GM19240 (cell line): ENCODE measurements around the gene TIMP4.

Source experiments
- DNase-seq: peaks from one replicate; pipeline ENCODE4 v3.0.0; 2011; ENCODE audit warnings: low spot score; ENCODE audit not compliant: insufficient read length

TIMP4 gene

DNA sequence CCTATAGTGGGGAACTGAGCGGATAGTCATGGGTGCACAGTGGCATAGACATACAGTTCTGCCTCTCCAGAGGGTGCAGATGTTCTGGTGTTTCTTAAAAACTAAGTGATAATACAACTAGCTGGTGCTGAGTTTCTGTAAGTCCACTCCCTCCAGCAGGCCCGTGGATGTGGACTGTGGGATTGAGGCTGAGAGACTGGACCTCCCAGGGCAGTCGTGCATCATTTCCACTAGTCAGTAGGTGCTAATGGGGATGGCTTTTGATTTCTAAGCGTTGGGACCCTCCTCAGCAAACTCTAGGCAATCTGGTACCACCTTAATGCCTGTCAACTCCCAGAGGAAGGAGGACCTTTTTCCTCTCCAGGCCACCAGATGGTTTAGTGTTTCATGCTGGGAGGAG lies 27.3 kb upstream of the TIMP4 start:
- no peak for DNase-seq

DNA sequence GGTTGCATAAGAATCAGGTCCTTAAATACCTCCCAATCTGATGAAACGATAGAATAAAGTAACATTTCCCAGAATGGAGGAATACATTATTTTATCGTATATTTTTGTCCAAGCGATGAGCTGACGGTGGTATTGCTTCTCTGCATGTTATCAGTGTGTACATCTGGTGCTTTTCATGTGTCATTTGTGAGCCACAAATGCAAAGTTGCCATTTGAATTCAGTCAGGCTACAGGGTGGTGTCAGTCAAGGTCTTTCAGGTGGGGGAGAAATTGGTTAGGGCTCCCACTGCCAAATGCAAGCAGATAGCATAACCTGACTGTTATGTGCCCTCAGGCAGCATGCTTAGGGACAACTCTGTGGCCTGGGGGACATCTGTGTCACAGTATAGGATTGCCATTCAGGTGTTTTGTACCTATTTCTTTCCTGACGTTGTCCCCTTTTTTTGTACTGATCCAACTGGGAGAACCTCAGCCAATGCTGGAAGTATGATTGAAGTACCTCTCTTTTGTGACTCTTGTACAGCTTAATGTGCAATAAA lies 26.5 kb upstream of the TIMP4 start:
- no peak for DNase-seq

DNA sequence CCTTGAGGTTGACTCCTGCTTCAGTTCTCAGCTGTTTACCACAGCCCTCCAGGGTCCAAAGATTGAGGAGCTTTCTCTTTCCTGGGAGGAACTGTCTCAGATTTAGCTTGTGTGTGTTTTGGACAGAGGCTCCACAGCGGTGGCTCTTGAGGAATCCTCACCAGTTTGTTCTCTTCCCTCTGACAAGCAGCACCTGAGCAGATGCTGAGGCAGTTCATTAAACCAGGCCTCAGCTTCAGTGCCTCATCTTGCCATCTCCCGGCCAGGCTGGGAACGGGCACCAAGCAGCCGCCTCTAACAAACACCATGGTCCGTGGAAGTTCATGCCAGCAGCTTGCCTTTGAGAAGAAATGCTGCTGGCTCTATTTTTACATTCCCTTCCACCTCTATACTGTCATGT lies 25.8 kb upstream of the TIMP4 start:
- DNase-seq = no peak

DNA sequence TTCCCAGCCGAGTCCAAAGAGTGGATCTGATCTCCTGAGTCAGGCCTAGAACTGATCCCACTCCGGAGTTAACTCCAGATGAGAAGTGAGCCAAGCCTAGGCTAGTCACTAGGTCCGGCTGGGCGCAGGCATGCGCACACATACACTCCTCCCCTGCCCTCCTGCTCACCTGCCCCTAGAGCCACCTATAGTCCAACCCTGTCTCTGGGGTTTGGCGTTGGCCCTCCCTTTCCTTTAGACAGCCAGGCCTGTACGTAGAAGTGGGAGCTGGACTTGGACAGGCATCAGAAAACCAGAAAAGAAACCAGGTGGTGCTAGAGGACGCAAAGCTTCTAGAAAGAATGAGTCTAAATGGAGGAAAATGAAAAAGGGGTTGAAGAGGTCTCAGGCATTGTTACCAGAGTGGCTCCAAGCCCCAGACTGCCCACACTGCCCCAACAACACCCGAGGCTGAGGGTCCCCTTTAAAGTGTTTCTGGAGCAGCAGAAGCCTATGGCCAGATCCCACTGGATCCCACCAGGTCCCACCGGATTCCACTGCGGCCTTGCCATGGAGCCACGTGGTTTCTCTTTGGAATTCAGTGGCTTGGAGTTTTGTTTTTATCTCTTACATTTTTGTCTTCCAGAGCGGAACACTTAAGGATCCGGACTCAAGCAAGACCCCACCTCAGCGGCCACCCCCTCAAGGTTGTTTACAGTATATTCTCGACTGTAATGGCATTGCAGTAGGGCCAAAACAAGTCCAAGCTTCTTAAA lies 24.2 kb upstream of the TIMP4 start:
- no peak for DNase-seq

DNA sequence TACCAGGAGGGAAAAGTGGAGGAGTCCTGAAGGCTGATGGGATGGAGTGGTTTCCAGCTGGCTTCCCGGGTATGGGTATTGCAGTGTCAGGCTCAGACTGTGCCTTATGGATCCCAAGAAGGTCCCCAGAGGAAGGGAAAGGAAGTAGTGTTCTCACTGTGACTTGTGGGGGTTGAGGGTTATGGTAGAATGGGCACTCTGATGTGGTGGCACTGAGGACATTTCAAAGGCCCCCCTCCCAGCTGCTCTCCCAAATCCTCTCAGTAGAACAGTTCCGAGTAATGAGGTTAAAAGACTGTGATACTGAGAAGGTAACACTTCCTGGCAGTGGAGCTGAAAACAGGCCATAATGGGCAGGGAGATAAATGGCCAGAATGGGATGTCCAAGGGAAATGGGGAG lies 23.1 kb upstream of the TIMP4 start:
- DNase-seq = no peak

DNA sequence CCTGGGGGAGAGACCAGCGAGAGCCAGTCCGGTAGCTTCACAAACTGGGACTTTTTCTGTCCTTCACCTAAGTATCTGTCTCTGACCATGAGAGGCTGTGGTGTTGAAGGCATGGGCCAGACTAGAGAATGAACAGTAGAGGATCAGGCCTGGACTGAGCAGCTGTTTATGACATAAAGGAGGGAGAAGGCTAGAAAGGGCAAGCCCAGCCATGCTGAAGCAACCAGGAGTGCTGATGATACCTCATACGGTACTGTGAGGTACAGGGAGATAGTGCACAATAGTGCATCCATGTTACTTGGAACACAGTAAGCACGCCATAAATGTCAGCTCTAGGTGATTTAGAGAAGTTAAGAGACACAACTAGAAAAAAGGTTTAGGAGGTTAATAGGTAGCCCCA lies 22.6 kb upstream of the TIMP4 start:
- DNase-seq = no peak

DNA sequence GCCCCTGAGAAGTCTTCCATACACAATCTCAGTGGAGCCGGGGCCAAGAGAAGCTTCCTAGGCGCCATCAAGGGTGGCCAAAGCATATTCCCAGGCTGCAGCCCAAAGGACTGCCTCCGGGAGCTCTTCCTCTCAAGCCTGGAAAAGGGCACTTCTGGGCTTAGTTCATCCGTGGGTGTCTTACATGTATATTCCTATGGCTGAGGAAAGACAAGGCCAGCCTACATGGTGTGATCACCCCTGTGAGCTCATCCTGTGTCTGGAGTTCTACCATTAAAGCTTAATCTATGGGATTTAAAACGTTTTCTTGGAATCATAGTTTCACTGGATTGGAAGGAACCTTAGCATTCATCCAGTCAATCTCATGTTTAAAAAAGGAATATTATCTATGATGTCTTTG lies 21.9 kb upstream of the TIMP4 start:
- no peak for DNase-seq

DNA sequence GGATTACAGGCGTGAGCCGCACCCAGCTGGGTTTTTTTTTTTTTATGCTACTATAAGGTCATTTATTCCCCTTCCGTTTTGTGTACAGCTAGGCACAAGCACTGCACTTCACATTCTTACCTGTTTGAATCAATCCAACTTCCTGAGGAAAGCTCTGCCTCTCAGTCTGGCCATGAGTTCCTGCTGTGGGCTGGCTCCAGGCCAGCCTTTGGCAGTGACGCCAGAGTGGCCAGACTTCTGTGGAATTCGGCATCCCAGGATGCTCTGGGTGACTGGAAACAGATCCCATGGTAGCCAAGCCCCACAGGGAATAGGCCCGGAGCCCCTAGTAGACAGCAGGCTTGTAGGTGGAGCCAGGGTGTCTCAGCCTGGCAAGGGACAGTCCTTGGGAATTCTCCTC lies 21.5 kb upstream of the TIMP4 start:
- DNase-seq = no peak

DNA sequence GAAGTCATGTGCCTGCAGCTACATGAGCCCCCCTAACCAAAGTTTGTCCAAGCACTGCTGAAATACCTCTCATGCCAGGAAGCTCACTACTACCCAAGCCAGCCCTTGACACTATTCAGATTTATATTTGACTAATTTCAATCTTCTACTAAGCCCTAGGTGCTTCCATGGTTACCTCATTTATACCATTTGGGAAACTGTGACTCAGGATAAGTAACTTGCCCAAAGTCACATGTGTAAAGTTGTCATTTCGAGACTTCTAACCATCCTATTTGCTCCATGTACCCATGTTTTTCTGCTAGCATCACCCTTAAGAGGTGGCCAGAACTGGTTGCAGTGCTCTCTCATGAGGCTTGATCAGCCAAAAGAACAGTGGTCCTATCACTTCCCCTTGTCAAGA lies 20.7 kb upstream of the TIMP4 start:
- DNase-seq = no peak

DNA sequence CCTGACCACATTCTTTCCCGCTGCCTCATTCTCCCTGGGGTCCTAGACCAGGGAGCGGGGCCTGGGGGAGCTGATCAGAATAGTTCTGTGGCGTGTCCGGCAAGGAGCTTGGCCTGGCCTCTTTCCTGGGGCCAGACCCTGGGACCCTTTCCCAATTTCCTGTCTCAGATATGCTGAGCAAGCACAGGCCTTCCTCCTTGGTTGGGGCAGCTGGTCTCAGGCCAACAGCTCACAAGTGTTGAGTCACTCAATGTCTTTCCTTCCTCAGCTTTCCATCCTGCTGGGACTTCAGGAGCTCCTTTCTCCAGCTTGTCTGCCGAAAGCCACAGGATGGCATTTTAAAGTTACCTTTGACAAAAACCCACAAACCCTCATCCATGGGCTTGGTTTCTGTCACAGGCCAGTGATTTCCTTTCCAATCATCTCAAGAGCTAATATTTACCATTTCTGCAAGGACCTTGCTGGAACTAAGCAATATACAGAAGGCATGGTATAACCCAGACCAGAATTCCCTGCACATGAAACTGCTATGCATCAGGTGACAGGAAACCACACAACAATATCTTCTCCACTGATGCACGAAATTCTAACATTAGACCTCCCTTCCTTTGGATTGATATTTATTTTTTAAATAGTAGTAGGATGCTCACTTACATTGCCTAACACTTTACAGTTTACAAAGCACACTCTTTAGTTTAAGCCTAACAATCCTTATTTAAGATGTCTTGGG lies 19.5 kb upstream of the TIMP4 start:
- no peak for DNase-seq

DNA sequence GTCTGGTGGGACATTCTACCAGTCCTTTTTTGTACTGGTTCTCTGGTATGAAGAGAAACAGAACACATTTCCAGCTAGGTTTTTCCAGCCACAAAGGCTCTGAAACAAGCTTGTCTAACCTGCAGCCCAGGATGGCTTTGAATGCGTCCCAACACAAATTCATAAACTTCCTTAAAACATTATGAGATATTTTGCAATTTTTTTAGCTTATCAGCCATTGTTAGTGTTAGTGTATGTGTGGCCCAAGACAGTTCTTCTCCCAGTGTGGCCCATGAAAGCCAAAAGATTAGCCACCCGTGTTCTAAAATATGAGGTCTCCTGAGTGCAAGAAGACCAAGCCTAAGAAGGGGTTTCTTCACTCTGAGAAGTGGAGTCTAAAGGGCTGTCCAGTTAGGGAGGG lies 18.4 kb upstream of the TIMP4 start:
- DNase-seq = no peak

DNA sequence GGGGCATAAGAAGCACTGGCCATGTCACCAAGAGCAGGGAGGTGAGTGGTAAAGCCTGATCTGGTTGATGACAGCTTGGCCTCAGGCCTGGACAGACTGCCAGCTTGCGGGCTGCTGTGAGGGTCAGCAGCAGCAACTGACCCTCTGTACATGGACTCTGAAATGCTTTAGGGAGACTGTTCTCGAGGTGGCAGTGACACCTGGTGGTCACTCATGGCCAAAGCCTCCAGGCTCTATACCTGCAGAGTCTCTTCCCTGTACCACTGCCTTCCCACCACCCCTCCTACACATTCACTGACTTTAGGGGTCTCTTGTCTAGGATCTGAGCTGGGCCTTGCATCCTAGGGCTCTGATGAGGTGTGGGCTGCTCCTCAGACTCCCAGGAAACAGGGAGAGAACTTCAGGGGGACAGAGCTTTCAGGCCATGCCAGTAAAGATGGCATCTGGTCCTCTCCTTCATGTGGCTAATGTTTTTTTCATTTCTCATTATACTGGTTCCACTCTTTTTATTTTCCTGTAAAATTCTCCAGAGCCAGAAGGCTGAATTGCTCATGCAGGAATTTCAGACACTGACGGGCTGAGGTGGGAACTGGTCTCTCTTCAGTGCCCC lies 17.2 kb upstream of the TIMP4 start:
- DNase-seq = peak; percentile 29

DNA sequence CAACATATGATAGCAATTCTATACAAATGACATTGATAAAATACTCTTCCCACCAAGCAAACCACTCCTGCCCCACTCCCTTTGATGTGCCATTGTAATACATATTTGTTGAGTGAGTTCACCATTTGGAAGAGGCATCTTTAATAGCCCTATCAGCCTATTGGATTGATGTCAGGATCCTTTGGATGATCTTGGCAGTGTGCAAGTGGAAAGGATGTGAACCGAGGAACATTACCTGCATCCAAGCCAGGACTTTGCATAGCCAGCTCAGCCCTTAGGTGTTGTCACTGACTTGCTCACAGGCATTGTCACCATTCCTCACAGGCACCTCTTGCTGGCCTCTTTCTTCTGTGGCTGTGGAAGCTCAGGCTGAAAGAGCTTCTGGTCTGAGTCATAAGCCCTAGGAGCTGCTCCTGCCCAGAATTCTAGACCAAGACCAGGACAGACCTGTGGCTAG lies 16.5 kb upstream of the TIMP4 start:
- no peak for DNase-seq

DNA sequence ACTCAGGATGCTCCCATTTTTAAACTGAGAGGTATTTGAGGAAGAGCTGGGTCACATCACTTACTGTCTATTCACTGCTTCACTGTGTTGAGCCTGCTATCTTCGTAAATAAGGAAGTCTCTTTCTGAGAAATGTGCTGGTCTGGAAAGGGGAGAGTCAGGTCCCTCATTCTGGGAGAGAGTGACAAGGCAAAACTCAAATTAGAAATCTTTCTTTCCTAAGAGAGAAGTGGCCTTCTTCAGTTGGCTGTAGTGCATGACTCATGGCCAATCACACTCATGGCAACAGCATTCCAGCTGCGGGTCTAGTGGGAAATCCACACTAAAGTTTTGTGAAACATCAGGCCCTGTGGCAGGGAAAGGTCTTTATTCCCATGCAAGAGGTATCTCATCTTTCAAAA lies 11.5 kb upstream of the TIMP4 start:
- no peak for DNase-seq

DNA sequence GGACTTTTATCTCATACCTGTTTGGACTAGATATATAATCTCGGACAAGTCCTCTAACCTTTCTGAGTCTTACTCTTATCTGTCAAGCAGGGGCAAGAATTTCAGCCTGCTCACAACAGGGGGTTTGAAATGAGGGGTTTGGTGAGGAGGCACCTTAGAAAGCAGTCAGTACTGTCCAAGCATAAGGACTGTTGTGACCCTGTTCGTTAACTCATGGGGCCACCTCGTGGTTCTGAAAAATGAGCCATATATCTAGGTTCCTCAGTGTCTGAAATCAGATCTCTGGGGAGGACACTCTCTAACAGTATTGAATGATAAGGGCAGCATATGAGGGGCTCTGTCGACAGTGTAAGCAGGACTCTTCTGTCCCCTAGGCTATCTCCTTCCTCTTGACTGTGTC lies 7.2 kb upstream of the TIMP4 start:
- no peak for DNase-seq

DNA sequence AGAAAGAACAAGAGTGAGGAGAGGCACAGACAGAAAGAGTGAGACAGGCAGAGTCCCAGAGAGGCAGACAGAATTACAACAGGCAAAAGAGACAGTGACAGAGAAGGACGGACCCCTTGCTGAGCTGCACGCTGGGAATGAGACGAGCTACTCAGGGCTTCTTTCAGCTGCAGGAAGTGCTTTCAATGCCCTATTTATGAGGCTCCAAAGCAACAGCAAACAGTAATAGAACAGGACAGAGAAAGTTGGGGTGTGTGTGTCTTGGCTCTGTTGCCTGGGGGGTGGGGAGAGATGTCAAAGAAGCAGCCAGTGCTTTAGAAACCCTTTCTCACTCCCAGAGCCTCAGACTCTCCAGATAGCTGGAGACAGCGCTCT lies 502 bp upstream of the TIMP4 start:
- no peak for DNase-seq

DNA sequence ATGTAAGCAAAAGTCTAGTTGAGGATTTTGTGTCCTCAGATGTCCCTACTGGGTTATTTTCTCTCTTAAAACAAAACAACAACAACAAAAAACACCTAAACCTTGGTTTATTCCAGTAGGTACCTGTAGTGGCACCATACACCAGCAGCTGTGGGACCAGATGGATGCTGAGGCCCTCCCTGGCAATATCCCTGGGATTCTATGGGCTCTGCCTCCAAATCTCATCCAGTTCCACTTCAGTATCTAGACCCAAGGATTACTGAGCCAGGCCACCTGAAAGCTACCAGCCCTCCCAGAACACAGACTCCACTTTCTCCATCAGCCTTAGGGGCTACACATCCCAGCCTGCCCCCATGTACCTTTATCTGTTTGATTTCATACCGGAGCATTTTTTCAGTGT lies 1.7 kb downstream of the TIMP4 start:
- no peak for DNase-seq

DNA sequence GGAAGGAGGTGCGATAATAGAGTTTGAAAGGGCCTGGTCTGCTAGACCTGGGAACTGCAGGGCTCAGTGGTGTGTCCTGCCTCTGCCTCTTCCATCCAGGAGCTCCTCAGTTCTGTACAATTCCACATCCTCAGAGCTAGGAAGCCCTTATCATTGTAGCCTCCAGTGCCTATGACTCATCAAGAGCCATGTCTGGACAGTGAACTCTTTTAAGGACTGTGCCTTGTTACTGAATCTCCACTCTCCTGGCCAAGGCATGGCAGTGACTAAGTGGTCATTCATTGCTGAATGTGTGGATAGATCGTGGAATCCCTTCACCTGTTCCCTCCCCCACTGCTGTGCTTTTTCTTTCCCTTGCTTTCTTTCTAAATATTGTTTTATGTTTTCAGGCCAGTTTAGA lies 2.9 kb downstream of the TIMP4 start:
- no peak for DNase-seq

DNA sequence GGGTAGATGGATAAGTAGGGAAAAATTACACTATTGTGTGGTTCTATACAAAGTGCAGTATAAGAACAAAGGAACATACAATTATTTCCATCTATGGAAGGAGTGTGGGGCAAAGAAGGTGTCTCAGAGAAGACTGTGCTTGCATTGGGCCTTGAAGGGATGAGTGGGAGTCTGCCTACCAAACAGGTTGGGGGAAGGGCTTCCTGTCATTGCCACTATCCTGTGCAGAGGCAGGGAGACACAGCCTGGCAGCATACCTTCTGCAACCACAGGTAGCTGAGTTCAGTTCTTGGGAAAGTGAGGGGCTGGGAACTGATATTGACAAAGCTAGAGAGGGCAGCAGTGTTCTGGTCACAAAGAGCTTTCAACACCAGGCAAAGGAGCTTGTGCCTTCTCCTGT lies 3.4 kb downstream of the TIMP4 start:
- DNase-seq = no peak

DNA sequence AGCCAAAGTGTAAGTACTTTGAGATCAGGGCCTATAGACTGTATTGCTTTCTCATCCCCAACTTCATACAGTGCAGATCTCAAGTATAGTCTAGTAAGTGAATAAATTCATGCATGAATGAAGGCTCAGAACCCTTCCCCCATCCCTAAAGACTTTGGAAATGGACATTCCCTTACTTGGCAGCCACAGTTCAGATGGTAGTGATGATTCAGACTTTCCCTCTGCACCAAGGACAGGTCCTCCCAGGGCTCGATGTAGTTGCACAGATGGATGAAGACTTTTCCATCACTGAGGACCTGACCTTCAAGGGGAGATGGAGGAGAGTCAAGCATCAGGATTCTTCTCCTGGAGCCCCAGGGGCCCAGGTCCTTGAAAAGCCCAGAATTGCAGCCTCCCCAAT lies 4.6 kb downstream of the TIMP4 start:
- no peak for DNase-seq

DNA sequence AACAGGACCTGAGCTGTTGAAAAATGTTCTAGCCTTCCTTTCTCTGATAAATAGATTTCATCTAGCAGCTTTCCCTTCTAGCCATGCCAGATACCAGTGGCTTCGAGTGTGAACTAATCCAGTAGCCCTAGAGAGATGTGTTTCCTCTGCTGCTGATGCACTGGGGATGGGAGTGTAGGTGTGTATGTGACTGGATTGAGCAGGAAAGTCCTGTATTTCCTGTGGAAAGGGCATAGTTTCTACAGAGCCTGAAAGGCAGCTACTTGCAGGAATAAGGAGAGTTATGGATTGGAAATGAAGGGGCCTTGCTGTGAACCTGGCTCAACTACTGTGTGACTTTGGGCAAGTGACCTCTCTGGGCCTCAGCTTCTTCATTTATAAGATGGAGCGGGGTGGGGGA lies 8.6 kb downstream of the TIMP4 start:
- DNase-seq = no peak

DNA sequence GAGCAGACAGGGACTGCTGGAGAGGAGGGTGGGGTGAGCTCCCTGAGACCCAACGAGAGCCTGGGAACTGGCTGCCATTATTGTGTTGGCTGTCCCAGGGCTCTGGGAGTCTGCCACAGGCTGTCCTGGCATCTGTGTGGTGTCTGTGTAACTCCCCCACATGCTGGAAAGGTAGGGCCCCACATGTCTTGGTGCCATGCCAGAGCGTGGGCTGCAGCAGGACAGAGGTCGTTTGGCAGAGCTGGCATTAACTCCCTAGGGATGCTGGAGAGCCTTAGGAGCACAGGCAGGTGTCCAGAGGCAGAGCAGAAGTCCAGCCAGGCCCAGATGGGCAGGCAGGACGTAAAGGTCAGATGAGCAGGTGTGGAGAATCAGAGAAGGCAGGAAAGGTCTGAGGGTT lies 9.7 kb downstream of the TIMP4 start:
- DNase-seq = no peak
